RWPE2 (cell line): ENCODE measurements around the gene CDRT4.

Experiments
- ATAC-seq: fragments of 200-7000 bp; cut with Tn5 transposase; 3 replicates; pipeline ENCODE4 v1.9.1; 2021; ENCODE audit warnings: low read depth
- DNase-seq: peaks from one replicate; pipeline ENCODE4 v3.0.0-alpha.2; 2020; ENCODE audit warnings: low spot score
- H3K27ac ChIP-seq: fragments of 450-650 bp; 2 replicates; pipeline ENCODE4 v1.5.1; 2017; ENCODE audit warnings: mild to moderate bottlenecking; ENCODE audit not compliant: poor library complexity, severe bottlenecking
- H3K27me3 ChIP-seq: fragments of 250-450 bp; sonication (Bioruptor Pico); 2 replicates; pipeline ENCODE4 v1.5.1; 2021; ENCODE audit warnings: mild to moderate bottlenecking, moderate library complexity; ENCODE audit not compliant: insufficient read depth, poor library complexity, severe bottlenecking
- H3K36me3 ChIP-seq: fragments of 250-450 bp; sonication (Bioruptor Pico); 2 replicates; pipeline ENCODE4 v1.5.1; 2020; ENCODE audit warnings: low read depth, mild to moderate bottlenecking, moderate library complexity
- H3K4me1 ChIP-seq: fragments of 250-450 bp; sonication (Bioruptor Pico); 2 replicates; pipeline ENCODE4 v1.5.1; 2021; ENCODE audit warnings: mild to moderate bottlenecking, moderate library complexity; ENCODE audit not compliant: insufficient read depth, poor library complexity, severe bottlenecking
- H3K4me3 ChIP-seq: fragments of 250-450 bp; sonication (Bioruptor Pico); 2 replicates; pipeline ENCODE4 v1.5.1; 2021; ENCODE audit warnings: mild to moderate bottlenecking, moderate library complexity; ENCODE audit not compliant: severe bottlenecking
- H3K9me3 ChIP-seq: fragments of 250-450 bp; sonication (Bioruptor Pico); 2 replicates; pipeline ENCODE4 v1.5.1; 2021; ENCODE audit warnings: mild to moderate bottlenecking, moderate library complexity; ENCODE audit not compliant: severe bottlenecking
- CTCF ChIP-seq: fragments of 450-650 bp; IDR thresholded peaks from one replicate; pipeline ENCODE4 v1.5.1; 2017; ENCODE audit warnings: mild to moderate bottlenecking, moderate library complexity; ENCODE audit not compliant: poor library complexity, severe bottlenecking

Gene CDRT4

GRCh38 chr17:15448580-15448956 is 18.9 kb downstream of the CDRT4 start:
- H3K27me3 ChIP-seq: no peaks in the 10 kb centered on the region
- H3K9me3 ChIP-seq: no peaks in the 10 kb centered on the region
- H3K36me3 ChIP-seq: no peaks in the 10 kb centered on the region; the same call in 1 of the 2 replicates
- H3K4me1 ChIP-seq: no peaks in the 10 kb centered on the region
- no peak overlapping the region for H3K4me3 ChIP-seq
- TF ChIP-seq CTCF: no peak
- no peak for ATAC-seq
- no peak overlapping the region for H3K27ac ChIP-seq
- no peak for DNase-seq

- H3K4me1 ChIP-seq: no peaks in the 10 kb centered on the region
- H3K27me3 ChIP-seq: no peaks in the 10 kb centered on the region
- DNase-seq: no peak
- H3K27ac ChIP-seq: no peak overlapping the region
- no peak overlapping the region for H3K4me3 ChIP-seq
- TF ChIP-seq CTCF: no peak
- H3K9me3 ChIP-seq: no peaks in the 10 kb centered on the region
- H3K36me3 ChIP-seq: no peaks in the 10 kb centered on the region; the same call in 1 of the 2 replicates
- no peak for ATAC-seq
These were observed 19.4 kb downstream of the CDRT4 start for GRCh38 chr17:15447928-15448579.

GRCh38 chr17:15446036-15446435 is 21.4 kb downstream of the CDRT4 start:
- no peaks in the 10 kb centered on the region for H3K4me1 ChIP-seq
- H3K4me3 ChIP-seq: no peak overlapping the region
- no peak for DNase-seq
- H3K36me3 ChIP-seq: no peaks in the 10 kb centered on the region
- H3K9me3 ChIP-seq: no peaks in the 10 kb centered on the region
- TF ChIP-seq CTCF: no peak
- no peaks in the 10 kb centered on the region for H3K27me3 ChIP-seq
- no peak overlapping the region for H3K27ac ChIP-seq
- ATAC-seq: no peak

- TF ChIP-seq CTCF: no peak
- H3K4me1 ChIP-seq: no peaks in the 10 kb centered on the region
- H3K36me3 ChIP-seq: no peaks in the 10 kb centered on the region
- no peak overlapping the region for H3K4me3 ChIP-seq
- ATAC-seq: no peak
- H3K9me3 ChIP-seq: no peaks in the 10 kb centered on the region
- no peak for DNase-seq
- H3K27ac ChIP-seq: no peak overlapping the region
- H3K27me3 ChIP-seq: no peaks in the 10 kb centered on the region
These were observed 22.6 kb downstream of the CDRT4 start for GRCh38 chr17:15444805-15445204.
